ENCODE measurements around the gene FUT2.

DNA sequence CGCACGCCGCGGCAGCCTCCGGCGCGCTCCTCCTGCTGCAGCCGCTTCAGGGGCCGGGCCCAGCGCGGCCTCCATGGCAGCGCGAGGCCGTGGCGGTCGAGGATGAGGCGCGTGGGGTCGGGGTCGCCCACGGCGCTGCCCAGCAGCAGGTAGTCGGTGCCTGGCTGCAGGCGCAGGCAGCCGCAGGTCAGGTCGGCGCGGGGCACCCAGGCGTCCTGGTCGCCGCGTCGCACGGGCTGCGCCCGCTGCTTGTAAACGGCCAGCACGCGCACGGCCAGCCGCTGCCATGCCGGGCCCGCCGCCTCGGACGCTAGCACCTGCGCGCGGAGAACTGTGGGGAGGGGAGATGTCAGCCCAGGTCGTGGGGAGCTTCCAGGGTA, 34.1 kb upstream of the FUT2 start:
- TF ChIP-seq TCF4 (CRISPR knock-in tag; IDR thresholded peaks at IDR 0.05; ENCODE audit: borderline replicate concordance) = no peak
- no peak for TF ChIP-seq CSRNP3 (CRISPR knock-in tag; IDR thresholded peaks at IDR 0.05)
- TF ChIP-seq ARNTL (CRISPR knock-in tag; IDR thresholded peaks at IDR 0.05; ENCODE audit: borderline replicate concordance, low read depth) = no peak

Measured in SK-N-SH treated with all-trans-retinoic acid at 6 μM for 48 hours (cell line).